GM12873 (cell line): ENCODE results near the gene PRDX4.

Experiments used
- CTCF ChIP-seq: IDR thresholded peaks from 2 replicates; pipeline ENCODE4 v1.5.1; 2012; ENCODE audit warnings: low read depth, mild to moderate bottlenecking, moderate library complexity, low read length, control low read depth; ENCODE audit not compliant: insufficient read depth; ENCODE audit errors: missing control alignments

PRDX4 gene

DNA sequence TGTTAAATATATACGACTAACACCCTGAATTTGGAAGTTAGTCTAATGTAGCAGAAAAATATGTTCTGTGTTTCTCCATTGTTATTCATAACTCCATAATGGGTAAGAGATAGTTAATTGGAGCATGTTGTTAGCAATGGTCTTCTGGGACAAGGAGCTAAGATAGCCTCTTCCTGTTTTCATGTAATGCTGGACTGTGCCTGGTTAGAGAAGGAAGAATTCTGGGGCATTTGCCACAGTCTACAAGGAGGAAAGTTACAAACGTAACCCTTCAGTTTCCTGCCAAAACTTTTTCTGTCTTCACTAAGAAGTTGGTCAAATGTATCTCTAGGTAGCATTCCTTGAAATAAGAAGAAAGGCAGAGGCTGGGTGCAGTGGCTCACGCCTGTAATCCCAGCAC lies 5.8 kb downstream of the PRDX4 start:
- no peak for TF ChIP-seq CTCF

GRCh38 chrX:23692166-23692565 lies 24.9 kb downstream of the PRDX4 start:
- no peak for TF ChIP-seq CTCF

GRCh38 chrX:23694606-23695005 lies 27.3 kb downstream of the PRDX4 start:
- TF ChIP-seq CTCF: peak; percentile 69

DNA sequence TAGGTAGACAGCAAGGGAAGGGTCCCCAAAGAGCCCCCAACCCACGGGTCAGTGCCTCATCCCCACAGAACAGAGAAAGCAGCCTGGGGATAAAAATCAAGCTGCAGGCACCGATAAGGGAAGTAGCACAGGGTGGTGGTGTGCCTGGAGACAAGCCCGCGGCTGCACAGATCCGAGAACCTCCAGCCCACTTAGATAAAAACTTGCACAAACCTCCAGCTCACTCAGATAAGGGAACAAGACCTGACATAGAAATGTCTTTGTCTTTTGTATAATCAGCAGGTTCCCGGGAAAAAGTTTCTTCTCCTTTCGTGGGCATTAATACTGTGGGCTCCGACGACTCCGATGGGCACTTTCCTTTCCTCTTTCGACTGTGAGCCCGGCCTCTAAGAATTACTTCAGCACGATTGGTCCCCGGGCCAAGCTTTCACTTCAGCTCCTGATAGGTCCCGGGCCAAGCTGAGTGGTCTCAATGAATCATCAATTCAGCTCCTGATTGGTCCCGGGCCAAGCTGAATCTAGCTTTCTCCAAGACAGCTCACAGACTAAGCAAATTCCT lies 32.4 kb downstream of the PRDX4 start:
- TF ChIP-seq CTCF: no peak

GRCh38 chrX:23704673-23705206 lies 37.4 kb downstream of the PRDX4 start:
- no peak for TF ChIP-seq CTCF

DNA sequence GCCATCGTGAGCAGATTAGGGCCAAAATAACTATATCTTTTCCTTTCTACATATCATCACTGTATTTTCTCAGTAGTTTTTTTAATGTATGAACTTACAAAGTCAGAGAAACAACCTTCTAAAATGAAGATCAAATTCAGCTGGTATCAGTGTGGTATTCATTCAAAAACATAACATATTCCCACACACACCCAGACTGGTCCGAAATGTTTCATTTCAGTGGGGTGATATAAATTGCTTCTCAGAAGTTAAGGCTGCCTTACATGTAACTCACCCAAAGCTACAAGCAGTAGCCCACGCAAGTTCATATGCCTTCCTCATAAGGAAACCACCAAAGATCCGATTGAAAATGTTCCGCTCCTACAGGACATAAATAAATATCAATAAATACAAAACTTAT lies 37.9 kb downstream of the PRDX4 start:
- no peak for TF ChIP-seq CTCF

DNA sequence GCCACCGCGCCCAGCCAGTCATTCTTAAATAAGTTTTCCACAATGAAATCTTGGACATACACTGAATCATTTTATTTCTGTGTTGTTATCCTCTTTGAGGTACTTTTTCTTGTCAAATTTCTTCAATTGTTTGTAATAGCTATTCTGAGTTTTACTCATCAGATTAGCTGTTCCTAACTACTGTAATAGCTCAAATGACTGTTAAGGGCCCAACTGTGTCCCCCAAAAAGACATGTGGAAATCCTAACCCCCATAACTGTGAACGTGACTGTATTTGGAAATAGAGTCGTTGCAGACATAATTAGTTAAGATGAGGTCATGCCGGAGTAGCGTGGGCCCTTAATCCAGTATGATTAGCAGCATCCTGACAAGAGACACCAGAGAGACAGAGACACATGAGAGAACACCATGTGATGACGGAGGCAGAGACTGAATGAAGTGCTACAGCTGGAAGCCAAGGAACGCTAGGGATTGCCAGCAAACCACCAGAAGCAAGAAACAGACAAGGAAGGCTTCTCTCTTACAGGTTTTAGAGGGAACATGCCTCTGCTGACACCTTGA lies 52.9 kb downstream of the PRDX4 start:
- TF ChIP-seq CTCF: no peak
